ENCODE measurements around the gene ERVH48-1. TPM values are rescaled to one million over a fixed set of nuclear protein-coding genes. Genes with fewer than 3 reads are reported as not detected.
"Not testable (repeated sequence)": the region's sequence is repeated elsewhere in the genome, so short reads cannot be mapped to it uniquely, and the experiment has no call there.

The ERVH48-1 gene
- total RNA-seq, 1 donor from 2014 or later = 0.59 TPM

- H3K27ac Mint-ChIP-seq (ENCODE audit: unreplicated experiment) = no peak overlapping the region
- peaks cover 5% of the 10 kb centered on the region for H3K27me3 Mint-ChIP-seq (ENCODE audit: unreplicated experiment)
- no peak for TF ChIP-seq CTCF (IDR thresholded peaks at IDR 0.05; ENCODE audit: partially characterized antibody, unreplicated experiment)
- no peak for DNase-seq
- peaks cover 4% of the 10 kb centered on the region for H3K9me3 Mint-ChIP-seq (ENCODE audit: unreplicated experiment)
- H3K36me3 Mint-ChIP-seq (ENCODE audit: unreplicated experiment) = no peaks in the 10 kb centered on the region
- H3K4me1 Mint-ChIP-seq (ENCODE audit: low read depth, unreplicated experiment) = no peaks in the 10 kb centered on the region
- H3K4me3 Mint-ChIP-seq (ENCODE audit: unreplicated experiment) = no peak overlapping the region
These were observed 38.7 kb upstream of the ERVH48-1 start for GRCh38 chr21:42964086-42964485.

GRCh38 chr21:42962380-42963007 lies 37.1 kb upstream of the ERVH48-1 start:
- Mint-ChIP-seq H3K4me3 (ENCODE audit: unreplicated experiment) (no peak overlapping the region), H3K27ac (ENCODE audit: unreplicated experiment) (no peak overlapping the region), H3K4me1 (ENCODE audit: low read depth, unreplicated experiment) (no peaks in the 10 kb centered on the region), H3K9me3 (ENCODE audit: unreplicated experiment) (peaks cover 6% of the 10 kb centered on the region), H3K27me3 (ENCODE audit: unreplicated experiment) (peaks cover 8% of the 10 kb centered on the region), H3K36me3 (ENCODE audit: unreplicated experiment) (no peaks in the 10 kb centered on the region)
- TF ChIP-seq CTCF (IDR thresholded peaks at IDR 0.05; ENCODE audit: partially characterized antibody, unreplicated experiment) = no peak
- no peak for DNase-seq

GRCh38 chr21:42959728-42960127 lies 34.3 kb upstream of the ERVH48-1 start:
- Mint-ChIP-seq H3K27ac (ENCODE audit: unreplicated experiment) (no peak overlapping the region), H3K36me3 (ENCODE audit: unreplicated experiment) (no peaks in the 10 kb centered on the region), H3K27me3 (ENCODE audit: unreplicated experiment) (peaks cover 6% of the 10 kb centered on the region), H3K9me3 (ENCODE audit: unreplicated experiment) (peaks cover 7% of the 10 kb centered on the region), H3K4me3 (ENCODE audit: unreplicated experiment) (no peak overlapping the region), H3K4me1 (ENCODE audit: low read depth, unreplicated experiment) (no peaks in the 10 kb centered on the region)
- DNase-seq = no peak
- TF ChIP-seq CTCF (IDR thresholded peaks at IDR 0.05; ENCODE audit: partially characterized antibody, unreplicated experiment) = no peak

- H3K4me3 Mint-ChIP-seq (ENCODE audit: unreplicated experiment); DNase-seq; H3K27ac Mint-ChIP-seq (ENCODE audit: unreplicated experiment); H3K4me1 Mint-ChIP-seq (ENCODE audit: low read depth, unreplicated experiment); H3K27me3 Mint-ChIP-seq (ENCODE audit: unreplicated experiment); H3K36me3 Mint-ChIP-seq (ENCODE audit: unreplicated experiment); H3K9me3 Mint-ChIP-seq (ENCODE audit: unreplicated experiment): not testable (repeated sequence)
These were observed 32.7 kb upstream of the ERVH48-1 start for GRCh38 chr21:42958122-42958521.

GRCh38 chr21:42956824-42957630 lies 31.6 kb upstream of the ERVH48-1 start:
- no peak for DNase-seq
- H3K27ac Mint-ChIP-seq (ENCODE audit: unreplicated experiment) = no peak overlapping the region
- TF ChIP-seq CTCF (IDR thresholded peaks at IDR 0.05; ENCODE audit: partially characterized antibody, unreplicated experiment) = no peak
- H3K4me1 Mint-ChIP-seq (ENCODE audit: low read depth, unreplicated experiment) = no peaks in the 10 kb centered on the region
- H3K27me3 Mint-ChIP-seq (ENCODE audit: unreplicated experiment) = peaks cover 6% of the 10 kb centered on the region
- no peak overlapping the region for H3K4me3 Mint-ChIP-seq (ENCODE audit: unreplicated experiment)
- peaks cover 7% of the 10 kb centered on the region for H3K9me3 Mint-ChIP-seq (ENCODE audit: unreplicated experiment)
- no peaks in the 10 kb centered on the region for H3K36me3 Mint-ChIP-seq (ENCODE audit: unreplicated experiment)

- H3K4me1 Mint-ChIP-seq (ENCODE audit: low read depth, unreplicated experiment) = not testable (repeated sequence)
- peaks cover 11% of the 10 kb centered on the region for H3K36me3 Mint-ChIP-seq (ENCODE audit: unreplicated experiment)
These were observed 25.8 kb upstream of the ERVH48-1 start for GRCh38 chr21:42951193-42951592.

GRCh38 chr21:42949094-42949755 lies 23.8 kb upstream of the ERVH48-1 start:
- not testable (repeated sequence) for H3K4me3 Mint-ChIP-seq (ENCODE audit: unreplicated experiment); DNase-seq; H3K27me3 Mint-ChIP-seq (ENCODE audit: unreplicated experiment); H3K9me3 Mint-ChIP-seq (ENCODE audit: unreplicated experiment); H3K4me1 Mint-ChIP-seq (ENCODE audit: low read depth, unreplicated experiment); H3K27ac Mint-ChIP-seq (ENCODE audit: unreplicated experiment)
- peaks cover 11% of the 10 kb centered on the region for H3K36me3 Mint-ChIP-seq (ENCODE audit: unreplicated experiment)

More at GRCh38 chr21:42951193-42951592, 25.8 kb upstream of the ERVH48-1 start:
- DNase-seq; H3K27me3 Mint-ChIP-seq (ENCODE audit: unreplicated experiment); H3K4me3 Mint-ChIP-seq (ENCODE audit: unreplicated experiment); H3K9me3 Mint-ChIP-seq (ENCODE audit: unreplicated experiment); H3K27ac Mint-ChIP-seq (ENCODE audit: unreplicated experiment): not testable (repeated sequence)
